HFFc6 (cell line): Measurements from ENCODE around the gene ASCL1. TPM values are rescaled to one million over a fixed set of nuclear protein-coding genes. Genes with fewer than 3 reads are reported as not detected.

Source experiments
- DNase-seq: peaks from one replicate; pipeline ENCODE4 v3.0.0-alpha.2; 2018
- H3K27ac Mint-ChIP-seq: 2 replicates; pipeline ENCODE4 v1.8.0; 2020; ENCODE audit warnings: mild to moderate bottlenecking, mixed read lengths
- H3K27me3 Mint-ChIP-seq: 2 replicates; pipeline ENCODE4 v1.8.0; 2021; ENCODE audit warnings: mild to moderate bottlenecking, moderate library complexity, mixed read lengths; ENCODE audit not compliant: insufficient read depth
- H3K36me3 Mint-ChIP-seq: 2 replicates; pipeline ENCODE4 v1.8.0; 2021; ENCODE audit warnings: low read depth, mixed read lengths
- H3K4me1 Mint-ChIP-seq: 2 replicates; pipeline ENCODE4 v1.8.0; 2020; ENCODE audit warnings: low read depth, mixed read lengths
- H3K4me3 Mint-ChIP-seq: 2 replicates; pipeline ENCODE4 v1.8.0; 2020; ENCODE audit warnings: mild to moderate bottlenecking, moderate library complexity, mixed read lengths
- H3K9me3 Mint-ChIP-seq: 2 replicates; pipeline ENCODE4 v1.8.0; 2020; ENCODE audit warnings: mild to moderate bottlenecking, mixed read lengths
- total RNA-seq, 6 experiments: library from RNA; stranded (reverse); fragmentation: NEBNext Ultra II Directional; extraction: Animal tissue kit (Norgen Biotek cat#: 25700); gene quantifications; 2 replicates in 1 of 6; 3 replicates in 5 of 6; pipeline ENCODE4 v1.2.3, GENCODE V29; 2021
- TF ChIP-seq, protein P1 (sequence below): fragments of 200-600 bp; sonication (generic); IDR thresholded peaks from 2 replicates; pipeline ENCODE4 v1.5.0; 2021; ENCODE audit warnings: antibody characterized with exemption, mild to moderate bottlenecking

ASCL1 gene
- total RNA-seq, 6 experiments from 2014 or later: not detected

- DNase-seq: no peak
- Mint-ChIP-seq H3K27me3 (no peaks in the 10 kb centered on the region), H3K4me3 (no peak overlapping the region), H3K27ac (no peak overlapping the region), H3K36me3 (no peaks in the 10 kb centered on the region), H3K9me3 (peaks cover 14% of the 10 kb centered on the region), H3K4me1 (no peaks in the 10 kb centered on the region)
- TF ChIP-seq, protein P1, sequence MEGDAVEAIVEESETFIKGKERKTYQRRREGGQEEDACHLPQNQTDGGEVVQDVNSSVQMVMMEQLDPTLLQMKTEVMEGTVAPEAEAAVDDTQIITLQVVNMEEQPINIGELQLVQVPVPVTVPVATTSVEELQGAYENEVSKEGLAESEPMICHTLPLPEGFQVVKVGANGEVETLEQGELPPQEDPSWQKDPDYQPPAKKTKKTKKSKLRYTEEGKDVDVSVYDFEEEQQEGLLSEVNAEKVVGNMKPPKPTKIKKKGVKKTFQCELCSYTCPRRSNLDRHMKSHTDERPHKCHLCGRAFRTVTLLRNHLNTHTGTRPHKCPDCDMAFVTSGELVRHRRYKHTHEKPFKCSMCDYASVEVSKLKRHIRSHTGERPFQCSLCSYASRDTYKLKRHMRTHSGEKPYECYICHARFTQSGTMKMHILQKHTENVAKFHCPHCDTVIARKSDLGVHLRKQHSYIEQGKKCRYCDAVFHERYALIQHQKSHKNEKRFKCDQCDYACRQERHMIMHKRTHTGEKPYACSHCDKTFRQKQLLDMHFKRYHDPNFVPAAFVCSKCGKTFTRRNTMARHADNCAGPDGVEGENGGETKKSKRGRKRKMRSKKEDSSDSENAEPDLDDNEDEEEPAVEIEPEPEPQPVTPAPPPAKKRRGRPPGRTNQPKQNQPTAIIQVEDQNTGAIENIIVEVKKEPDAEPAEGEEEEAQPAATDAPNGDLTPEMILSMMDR: no peak
Measured at GRCh38 chr12:102939670-102940222, 17.7 kb upstream of the ASCL1 start.

- H3K27ac Mint-ChIP-seq: no peak overlapping the region
- H3K27me3 Mint-ChIP-seq: peaks cover 6% of the 10 kb centered on the region; the same call in 1 of the 2 replicates
- H3K36me3 Mint-ChIP-seq: no peaks in the 10 kb centered on the region
Measured at GRCh38 chr12:102946042-102946441, 11.4 kb upstream of the ASCL1 start.

GRCh38 chr12:102948941-102949352 is 8.5 kb upstream of the ASCL1 start:
- no peaks in the 10 kb centered on the region for H3K9me3 Mint-ChIP-seq
- no peak for DNase-seq
- H3K27ac Mint-ChIP-seq: no peak overlapping the region
- H3K27me3 Mint-ChIP-seq: peaks cover 9% of the 10 kb centered on the region; the same call in 1 of the 2 replicates
- H3K4me1 Mint-ChIP-seq: no peaks in the 10 kb centered on the region
- H3K4me3 Mint-ChIP-seq: no peak overlapping the region
- TF ChIP-seq, protein P1: peak; percentile 98
- H3K36me3 Mint-ChIP-seq: no peaks in the 10 kb centered on the region

More at GRCh38 chr12:102946042-102946441, 11.4 kb upstream of the ASCL1 start:
- Mint-ChIP-seq H3K9me3 (no peaks in the 10 kb centered on the region; the same call in 1 of the 2 replicates), H3K4me1 (no peaks in the 10 kb centered on the region), H3K4me3 (no peak overlapping the region)
- TF ChIP-seq, protein P1: no peak
- DNase-seq: no peak

- H3K9me3 Mint-ChIP-seq: no peaks in the 10 kb centered on the region
- H3K36me3 Mint-ChIP-seq: no peaks in the 10 kb centered on the region
- H3K4me1 Mint-ChIP-seq: no peaks in the 10 kb centered on the region
- H3K27ac Mint-ChIP-seq: no peak overlapping the region
- no peak for DNase-seq
- TF ChIP-seq, protein P1: peak; percentile 11; the same call in 1 of the 2 replicates
- no peak overlapping the region for H3K4me3 Mint-ChIP-seq
- peaks cover 19% of the 10 kb centered on the region; the same call in 1 of the 2 replicates for H3K27me3 Mint-ChIP-seq
Measured at GRCh38 chr12:102950107-102950949, 7.1 kb upstream of the ASCL1 start.

GRCh38 chr12:102950950-102951619 is 6.4 kb upstream of the ASCL1 start:
- no peak overlapping the region for H3K4me3 Mint-ChIP-seq
- TF ChIP-seq, protein P1: no peak
- H3K27me3 Mint-ChIP-seq: peaks cover 26% of the 10 kb centered on the region
- H3K27ac Mint-ChIP-seq: no peak overlapping the region
- no peaks in the 10 kb centered on the region for H3K9me3 Mint-ChIP-seq
- DNase-seq: no peak
- H3K4me1 Mint-ChIP-seq: no peaks in the 10 kb centered on the region
- no peaks in the 10 kb centered on the region for H3K36me3 Mint-ChIP-seq
